Mucosa of descending colon (tissue), 3 donors: Measurements from ENCODE around the gene HIF1AN. TPM values are rescaled to one million over a fixed set of nuclear protein-coding genes. Genes with fewer than 3 reads are reported as not detected.
A peak's percentile ranks its signal among the peaks of the same experiment; 100 is the strongest.

ENCODE experiments used
- ATAC-seq: fragments of 200-7000 bp; cut with Tn5 transposase; one replicate; pipeline ENCODE4 v1.9.1; 2020; ENCODE audit warnings: mild to moderate bottlenecking, moderate library complexity
- DNase-seq, 3 donors: peaks; one replicate each; pipeline ENCODE4 v3.0.0-alpha.2; 2020
- H3K36me3 ChIP-seq: fragments of 200-600 bp; one replicate; pipeline ENCODE4 v1.8.0; 2021; ENCODE audit warnings: low read depth, mild to moderate bottlenecking
- H3K4me1 ChIP-seq: fragments of 200-600 bp; one replicate; pipeline ENCODE4 v1.8.0; 2021; ENCODE audit warnings: low read depth, mild to moderate bottlenecking
- H3K4me3 ChIP-seq: fragments of 200-600 bp; one replicate; pipeline ENCODE4 v1.8.0; 2021; ENCODE audit warnings: mild to moderate bottlenecking
- H3K9me3 ChIP-seq: fragments of 200-600 bp; one replicate; pipeline ENCODE4 v1.8.0; 2021; ENCODE audit warnings: mild to moderate bottlenecking
- intact Hi-C, 2 donors: fragments of 100-400 bp; cut with DNase I in 1 of 2; cut with micrococcal nuclease in 1 of 2; formaldehyde crosslinking; loops; one replicate each; pipeline versions ENCODE4 v1.11.0 to v1.11.1; 2022; cut with DNase I, micrococcal nuclease
- total RNA-seq, 3 donors: library from RNA; stranded (reverse); fragmentation: NEBNext Ultra II Directional in 2 of 3; extraction: Animal tissue kit (Norgen Biotek cat#: 25700) in 2 of 3; gene quantifications; one replicate each; pipeline versions ENCODE4 v1.2.1 to v1.2.4, GENCODE V29; 2021 to 2023
- TF ChIP-seq, protein P1 (sequence below): fragments of 200-600 bp; IDR thresholded peaks from one replicate; pipeline ENCODE4 v1.8.0; 2022; ENCODE audit warnings: antibody characterized with exemption, mild to moderate bottlenecking
- donor health status: DM: no; HTN: no; CAD: no; lungs with moderate emphysema.
- donor health status: DM: no; HTN: no; CAD: no.
- donor health status: DM: no; HTN: yes; CAD: no.

Gene HIF1AN
- total RNA-seq, 3 donors from 2014 or later: 34.0 to 50.6 (median 42.3) TPM

DNA sequence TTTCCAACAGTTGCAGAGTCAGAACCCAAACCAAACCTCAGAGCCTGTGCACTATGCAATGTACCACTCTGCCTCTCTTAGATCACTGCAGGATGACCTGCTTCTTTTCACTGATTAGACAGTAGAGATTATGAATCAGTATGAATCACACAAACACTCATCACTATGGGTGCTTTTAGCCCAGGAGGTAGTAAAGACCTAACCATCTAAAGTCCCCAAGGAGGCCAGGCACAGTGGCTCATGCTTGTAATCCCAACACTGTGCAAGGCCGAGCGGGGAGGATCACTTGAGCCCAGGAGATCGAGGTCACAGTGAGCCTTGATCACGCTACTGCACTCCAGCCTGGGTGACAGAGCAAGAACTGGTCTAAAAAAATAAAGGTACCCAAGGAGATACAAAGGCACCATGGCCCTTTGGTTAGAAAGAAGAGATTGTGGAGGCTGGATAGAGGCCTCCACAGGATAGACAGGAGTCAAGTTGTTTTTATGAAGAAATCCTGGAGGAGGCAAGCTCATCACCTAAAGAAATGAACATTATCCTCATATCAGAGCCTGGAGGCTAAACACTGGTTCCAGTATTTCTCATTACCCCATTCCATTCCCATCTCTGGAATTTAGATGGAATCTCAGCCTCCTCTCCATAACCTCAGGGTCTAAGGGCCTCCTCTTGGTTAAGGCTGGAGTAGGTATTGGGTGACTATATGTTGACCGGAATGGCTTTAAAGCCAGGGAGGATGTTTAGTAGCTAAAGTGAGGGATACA lies 29.0 kb upstream of the HIF1AN start:
- no peak for DNase-seq
- intact Hi-C loops: no loop called here
- no peak for ATAC-seq
- H3K36me3 ChIP-seq: peaks cover 4% of the 10 kb centered on the region
- no peaks in the 10 kb centered on the region for H3K4me1 ChIP-seq
- no peak overlapping the region for H3K4me3 ChIP-seq
- TF ChIP-seq, protein P1, sequence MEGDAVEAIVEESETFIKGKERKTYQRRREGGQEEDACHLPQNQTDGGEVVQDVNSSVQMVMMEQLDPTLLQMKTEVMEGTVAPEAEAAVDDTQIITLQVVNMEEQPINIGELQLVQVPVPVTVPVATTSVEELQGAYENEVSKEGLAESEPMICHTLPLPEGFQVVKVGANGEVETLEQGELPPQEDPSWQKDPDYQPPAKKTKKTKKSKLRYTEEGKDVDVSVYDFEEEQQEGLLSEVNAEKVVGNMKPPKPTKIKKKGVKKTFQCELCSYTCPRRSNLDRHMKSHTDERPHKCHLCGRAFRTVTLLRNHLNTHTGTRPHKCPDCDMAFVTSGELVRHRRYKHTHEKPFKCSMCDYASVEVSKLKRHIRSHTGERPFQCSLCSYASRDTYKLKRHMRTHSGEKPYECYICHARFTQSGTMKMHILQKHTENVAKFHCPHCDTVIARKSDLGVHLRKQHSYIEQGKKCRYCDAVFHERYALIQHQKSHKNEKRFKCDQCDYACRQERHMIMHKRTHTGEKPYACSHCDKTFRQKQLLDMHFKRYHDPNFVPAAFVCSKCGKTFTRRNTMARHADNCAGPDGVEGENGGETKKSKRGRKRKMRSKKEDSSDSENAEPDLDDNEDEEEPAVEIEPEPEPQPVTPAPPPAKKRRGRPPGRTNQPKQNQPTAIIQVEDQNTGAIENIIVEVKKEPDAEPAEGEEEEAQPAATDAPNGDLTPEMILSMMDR: no peak
- H3K9me3 ChIP-seq: no peaks in the 10 kb centered on the region

DNA sequence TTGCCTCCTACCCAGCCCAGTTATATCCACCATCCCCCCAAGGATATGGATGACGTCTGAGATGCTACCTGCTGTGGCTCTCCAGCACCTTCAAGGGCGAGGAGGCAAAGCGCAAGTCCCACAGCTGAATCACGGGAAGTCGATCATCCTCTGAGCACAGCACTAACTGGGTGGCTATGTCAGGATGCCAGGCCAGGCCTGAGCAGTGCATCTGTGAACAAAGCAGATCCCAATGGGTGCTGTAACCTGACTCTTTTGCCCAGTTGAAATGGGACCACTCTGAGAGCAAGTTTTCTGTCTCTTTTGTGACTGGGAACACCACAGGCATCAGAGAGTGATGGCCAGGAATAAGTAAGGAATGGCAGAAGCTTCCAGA lies 28.4 kb upstream of the HIF1AN start:
- no peak overlapping the region for H3K4me3 ChIP-seq
- TF ChIP-seq, protein P1: no peak
- intact Hi-C loops: no loop called here
- H3K9me3 ChIP-seq: no peaks in the 10 kb centered on the region
- no peaks in the 10 kb centered on the region for H3K4me1 ChIP-seq
- ATAC-seq: no peak
- peaks cover 4% of the 10 kb centered on the region for H3K36me3 ChIP-seq
- no peak for DNase-seq

DNA sequence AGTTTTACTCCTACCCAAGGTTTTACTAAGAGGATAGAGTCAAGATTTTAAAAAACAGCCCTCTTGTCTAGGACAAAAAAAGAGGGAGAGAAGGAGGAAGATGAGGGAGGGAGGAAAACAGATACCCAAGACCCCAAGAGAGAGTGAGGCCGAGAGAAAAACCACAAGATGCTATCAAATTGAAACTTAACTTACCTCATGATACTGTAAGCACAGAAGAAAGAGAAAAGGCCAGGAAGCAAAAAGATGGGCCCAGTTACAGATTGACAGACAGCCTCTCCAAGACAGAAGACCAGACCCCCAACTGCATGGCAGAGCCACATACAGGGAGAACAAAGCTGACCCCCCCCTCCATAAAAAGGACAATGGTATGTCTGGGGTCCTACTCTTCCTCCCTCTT lies 27.5 kb upstream of the HIF1AN start:
- ATAC-seq (no peak), DNase-seq (no peak)
- TF ChIP-seq, protein P1: no peak
- no peaks in the 10 kb centered on the region for H3K9me3 ChIP-seq
- peaks cover 4% of the 10 kb centered on the region for H3K36me3 ChIP-seq
- no peak overlapping the region for H3K4me3 ChIP-seq
- intact Hi-C loops: no loop called here
- H3K4me1 ChIP-seq: no peaks in the 10 kb centered on the region

DNA sequence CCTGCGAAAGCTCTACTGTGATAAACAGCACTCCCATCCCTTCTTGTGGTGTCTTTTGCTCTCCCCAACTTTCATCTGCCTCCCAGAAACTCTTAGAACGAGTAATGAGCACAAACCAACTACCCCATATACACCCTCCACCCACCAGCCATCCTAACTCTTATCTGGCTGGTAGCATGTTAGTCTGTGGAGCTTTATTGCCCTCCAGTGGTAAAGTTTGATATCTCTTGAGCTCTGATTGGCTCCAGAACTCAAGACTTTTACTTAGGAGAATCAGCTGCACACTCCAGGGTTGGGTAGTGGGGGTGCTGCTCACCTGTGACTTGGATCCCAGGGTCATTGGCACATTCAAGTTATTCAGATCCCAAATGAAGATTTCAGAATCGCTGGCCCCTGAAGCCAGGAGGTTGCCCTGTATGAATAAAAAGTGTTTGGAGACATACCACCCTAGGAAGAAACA lies 27.0 kb upstream of the HIF1AN start:
- intact Hi-C loops: no loop called here
- peak in 1 of 3 donors; percentile 33 for DNase-seq
- TF ChIP-seq, protein P1: no peak
- Histone ChIP-seq H3K4me3 (no peak overlapping the region), H3K36me3 (peaks cover 4% of the 10 kb centered on the region), H3K9me3 (no peaks in the 10 kb centered on the region), H3K4me1 (no peaks in the 10 kb centered on the region)
- ATAC-seq: peak; percentile 76

DNA sequence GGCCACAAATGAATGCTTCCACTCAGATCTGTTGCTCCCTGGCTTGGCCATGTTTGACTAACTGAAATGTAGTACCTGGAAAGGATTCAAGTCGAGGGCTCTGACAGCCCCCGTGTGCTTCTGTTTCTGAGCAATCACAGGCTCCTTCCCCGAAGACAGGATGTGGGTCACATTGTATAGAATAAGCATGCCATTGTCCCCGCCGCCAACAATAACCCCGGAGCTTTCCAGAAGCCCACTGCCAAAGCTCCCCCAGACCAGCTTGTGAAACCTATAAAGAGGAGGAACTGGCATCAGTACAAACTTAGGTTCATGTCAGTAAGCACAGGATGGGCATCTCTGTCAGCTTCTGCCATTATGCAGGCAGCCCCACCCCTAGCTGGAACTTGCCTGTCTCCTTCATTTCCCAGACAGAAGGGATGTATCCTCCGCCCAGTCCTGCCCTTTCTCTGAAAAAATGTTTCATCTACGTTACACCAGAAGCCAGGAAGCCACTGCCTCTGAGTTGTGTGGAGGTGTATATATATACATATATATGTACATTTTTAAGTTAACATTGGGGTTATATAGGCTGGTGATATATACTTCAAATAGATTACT lies 26.4 kb upstream of the HIF1AN start:
- Histone ChIP-seq H3K4me1 (no peaks in the 10 kb centered on the region), H3K4me3 (no peak overlapping the region), H3K9me3 (no peaks in the 10 kb centered on the region), H3K36me3 (peaks cover 4% of the 10 kb centered on the region)
- ATAC-seq (peak; percentile 45), DNase-seq (no peak)
- TF ChIP-seq, protein P1: no peak
- intact Hi-C loops: no loop called here
